GM12873 (cell line): ENCODE results near the gene DEFB127.
A peak's percentile ranks its signal among the peaks of the same experiment; 100 is the strongest.

Experiments
- TF ChIP-seq, protein P1 (sequence below): IDR thresholded peaks from 2 replicates; pipeline ENCODE4 v1.5.1; 2012; ENCODE audit warnings: low read depth, mild to moderate bottlenecking, moderate library complexity, low read length, control low read depth; ENCODE audit not compliant: insufficient read depth; ENCODE audit errors: missing control alignments

DEFB127 gene, protein sequence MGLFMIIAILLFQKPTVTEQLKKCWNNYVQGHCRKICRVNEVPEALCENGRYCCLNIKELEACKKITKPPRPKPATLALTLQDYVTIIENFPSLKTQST

DNA sequence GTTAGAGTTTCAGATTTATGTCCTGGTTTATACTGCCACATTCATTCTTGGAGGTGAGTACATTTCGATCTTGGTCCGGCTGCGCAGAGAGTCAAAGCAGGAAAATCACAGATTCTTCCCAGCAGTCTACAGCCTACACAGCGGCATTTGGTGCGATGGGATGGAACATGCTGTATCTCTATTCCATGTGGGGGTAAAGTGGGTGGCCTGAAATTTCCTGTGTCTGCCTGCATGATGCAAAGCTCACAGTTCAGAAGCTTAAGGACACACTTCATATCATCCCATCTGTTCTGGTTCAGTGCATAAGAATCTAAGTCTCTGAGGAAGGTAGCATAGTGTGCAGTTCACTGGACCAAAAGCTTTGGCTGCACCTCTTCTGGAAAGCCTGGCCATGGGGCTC lies at the start of gene DEFB127:
Gene DEFB127 (plus strand): TSS at position 301 of the 400 bp plus-strand sequence. CDS start 91 bp downstream, at position 392.
- TF ChIP-seq, protein P1, sequence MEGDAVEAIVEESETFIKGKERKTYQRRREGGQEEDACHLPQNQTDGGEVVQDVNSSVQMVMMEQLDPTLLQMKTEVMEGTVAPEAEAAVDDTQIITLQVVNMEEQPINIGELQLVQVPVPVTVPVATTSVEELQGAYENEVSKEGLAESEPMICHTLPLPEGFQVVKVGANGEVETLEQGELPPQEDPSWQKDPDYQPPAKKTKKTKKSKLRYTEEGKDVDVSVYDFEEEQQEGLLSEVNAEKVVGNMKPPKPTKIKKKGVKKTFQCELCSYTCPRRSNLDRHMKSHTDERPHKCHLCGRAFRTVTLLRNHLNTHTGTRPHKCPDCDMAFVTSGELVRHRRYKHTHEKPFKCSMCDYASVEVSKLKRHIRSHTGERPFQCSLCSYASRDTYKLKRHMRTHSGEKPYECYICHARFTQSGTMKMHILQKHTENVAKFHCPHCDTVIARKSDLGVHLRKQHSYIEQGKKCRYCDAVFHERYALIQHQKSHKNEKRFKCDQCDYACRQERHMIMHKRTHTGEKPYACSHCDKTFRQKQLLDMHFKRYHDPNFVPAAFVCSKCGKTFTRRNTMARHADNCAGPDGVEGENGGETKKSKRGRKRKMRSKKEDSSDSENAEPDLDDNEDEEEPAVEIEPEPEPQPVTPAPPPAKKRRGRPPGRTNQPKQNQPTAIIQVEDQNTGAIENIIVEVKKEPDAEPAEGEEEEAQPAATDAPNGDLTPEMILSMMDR = no peak

DNA sequence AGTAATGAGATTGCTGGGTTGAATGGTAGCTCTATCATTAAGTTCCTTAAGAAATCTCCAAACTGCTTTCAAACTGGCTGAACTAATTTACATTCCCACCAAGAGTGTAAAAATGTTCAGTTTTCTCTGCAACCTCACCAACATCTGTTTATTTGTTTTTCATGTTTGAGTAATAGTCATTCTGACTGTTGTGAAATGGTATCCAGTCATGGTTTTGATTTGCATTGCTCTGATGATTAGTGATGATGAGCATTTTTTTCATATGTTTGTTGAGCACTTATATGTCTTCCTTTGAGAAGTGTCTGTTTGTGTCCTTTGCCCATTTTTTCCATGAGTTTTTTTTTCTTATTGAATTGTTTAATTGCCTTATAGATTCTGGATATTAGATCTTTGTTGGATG lies 44.9 kb upstream of the DEFB127 start:
- TF ChIP-seq, protein P1 = no peak

DNA sequence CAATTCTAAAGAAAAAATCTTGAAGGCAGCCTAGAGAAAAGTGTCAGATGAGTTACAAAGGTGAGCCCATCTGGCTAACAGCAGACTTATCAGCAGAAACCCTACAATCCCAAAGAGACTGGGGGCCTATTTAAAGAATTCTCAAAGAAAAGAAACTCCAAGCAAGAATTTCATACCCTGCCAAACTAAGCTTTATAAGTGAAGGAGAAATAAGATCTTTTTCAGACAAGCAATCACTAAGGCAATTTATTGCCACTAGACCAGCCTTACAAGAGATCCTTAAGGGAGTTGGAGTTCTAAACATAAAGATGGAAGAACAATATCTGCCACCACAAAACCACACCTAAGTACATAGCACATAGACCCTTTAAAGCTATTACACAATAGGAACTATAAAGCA lies 39.7 kb upstream of the DEFB127 start:
- TF ChIP-seq, protein P1 = no peak

DNA sequence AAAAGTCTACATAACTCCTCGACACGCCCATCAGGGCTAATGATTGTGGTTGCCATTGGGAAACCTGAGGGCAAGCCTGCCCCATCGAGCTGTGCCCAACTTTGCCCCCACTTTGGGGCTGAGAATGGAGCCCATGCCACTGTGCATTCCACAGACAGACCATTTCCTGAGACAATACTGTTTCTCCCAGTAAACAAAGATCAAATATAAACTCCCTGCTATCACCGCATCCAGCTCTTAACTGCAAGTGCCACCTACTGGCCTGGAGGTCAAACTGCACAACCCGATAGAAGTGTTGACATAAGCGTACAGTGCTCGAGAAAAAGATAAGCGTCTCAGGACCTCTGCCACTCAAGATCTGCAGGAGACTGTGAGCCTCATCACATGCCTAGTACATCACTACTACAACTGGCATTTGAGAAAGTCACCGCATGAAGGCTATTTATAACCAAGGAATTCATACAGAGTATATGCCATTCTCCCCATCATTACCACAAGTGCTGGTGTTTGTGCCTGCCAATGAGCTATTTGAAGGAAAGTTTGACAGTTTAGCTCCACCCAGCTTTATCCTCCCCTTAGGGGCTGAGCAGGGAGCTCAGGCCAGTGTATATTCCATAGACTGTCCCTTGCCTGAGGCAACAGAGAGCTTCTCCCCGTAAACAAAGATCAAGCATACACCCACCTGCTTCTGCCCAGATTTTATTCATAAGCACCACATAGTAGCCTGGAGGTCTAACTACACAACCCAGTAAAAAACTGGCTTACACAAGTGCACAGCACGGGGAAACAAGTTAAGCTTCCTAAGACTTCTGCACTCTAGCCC lies 19.4 kb upstream of the DEFB127 start:
- TF ChIP-seq, protein P1 = peak; percentile 61

DNA sequence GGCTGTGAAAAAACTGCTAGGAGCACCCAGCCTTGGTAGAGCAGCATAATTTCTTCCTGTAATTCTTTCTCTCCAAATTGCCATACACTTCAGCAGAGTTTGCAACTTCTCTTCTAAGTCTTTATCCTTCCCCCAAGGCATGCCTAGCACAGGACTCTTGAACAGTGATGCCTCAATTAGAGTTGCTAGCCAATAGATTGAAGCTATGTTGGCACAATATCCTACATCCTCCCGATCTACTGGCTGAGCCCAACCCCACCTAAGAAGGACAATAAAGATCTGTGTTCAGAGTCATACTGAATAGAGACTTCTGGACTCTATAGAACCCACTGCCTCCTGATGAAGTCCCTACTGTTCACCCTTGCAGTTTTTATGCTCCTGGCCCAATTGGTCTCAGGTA lies 15.0 kb upstream of the DEFB127 start, which contains the start of gene DEFB126:
Gene DEFB126 (plus strand): TSS at position 301 of the 400 bp plus-strand sequence. CDS start 39 bp downstream, at position 340.
- TF ChIP-seq, protein P1 = no peak

DNA sequence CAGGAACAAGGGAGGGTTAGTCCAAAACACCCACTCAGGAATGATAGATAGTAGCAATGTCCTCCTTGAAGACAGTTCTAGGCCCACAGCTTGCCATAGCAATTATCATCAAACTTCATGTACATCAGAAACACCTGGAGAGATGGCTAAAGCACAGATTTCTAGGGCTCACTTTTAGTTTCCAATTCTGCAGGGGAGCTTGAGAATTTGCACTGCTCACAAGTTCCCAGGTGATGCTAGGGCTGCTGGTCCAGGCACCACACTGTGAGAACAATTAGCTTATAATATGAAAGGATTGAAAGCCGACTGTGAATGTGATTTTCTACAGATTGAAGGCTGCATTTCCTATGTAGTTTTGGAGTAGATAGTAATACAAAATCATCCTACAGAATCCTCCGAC lies 11.4 kb upstream of the DEFB127 start:
- TF ChIP-seq, protein P1 = no peak

DNA sequence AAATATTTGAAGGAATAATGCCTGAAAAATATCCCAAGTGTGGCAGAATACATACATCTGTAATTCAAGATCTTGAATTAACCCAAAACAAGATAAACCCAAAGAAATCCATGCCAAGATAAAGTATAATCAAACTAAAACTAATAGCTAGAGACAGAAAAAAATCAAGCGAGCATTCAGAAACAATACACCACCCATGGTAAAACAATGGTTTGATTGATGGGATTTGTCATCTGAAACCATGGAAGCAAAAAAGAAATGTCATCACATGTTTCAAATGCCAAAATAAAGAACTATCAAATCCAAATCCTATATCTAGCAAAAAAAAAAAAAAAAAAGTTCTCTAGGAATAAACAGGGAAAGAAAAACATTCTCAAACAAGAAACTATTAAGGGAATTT lies 5.1 kb upstream of the DEFB127 start:
- TF ChIP-seq, protein P1 = no peak
